Liver (tissue), 3 donors: ENCODE data around the gene SCN4A.

Experiments
- EGR1 ChIP-seq, 2 donors: IDR thresholded peaks; 2 replicates each; pipeline ENCODE4 v1.6.1; 2016 to 2018; ENCODE audit warnings: antibody characterized with exemption in 2 of 2, low read depth in 2 of 2
- FOXA1 ChIP-seq: IDR thresholded peaks from 2 replicates; pipeline ENCODE4 v1.6.1; 2016; ENCODE audit warnings: antibody characterized with exemption
- FOXA2 ChIP-seq: IDR thresholded peaks from 2 replicates; pipeline ENCODE4 v1.6.1; 2016; ENCODE audit warnings: antibody characterized with exemption
- GABPA ChIP-seq, 2 donors: IDR thresholded peaks in 1 of 2; conservative IDR thresholded peaks in 1 of 2; 2 replicates each; pipeline ENCODE4 v1.6.1; 2016; ENCODE audit warnings: antibody characterized with exemption in 2 of 2, mild to moderate bottlenecking in 1 of 2, moderate library complexity in 1 of 2
- JUND ChIP-seq, 2 donors: IDR thresholded peaks; 2 replicates each; pipeline ENCODE4 v1.6.1; 2016; ENCODE audit warnings: antibody characterized with exemption in 2 of 2
- RAD21 ChIP-seq, 2 donors: IDR thresholded peaks; 2 replicates each; pipeline ENCODE4 v1.6.1; 2016; ENCODE audit warnings: antibody characterized with exemption in 2 of 2, mild to moderate bottlenecking in 2 of 2
- RXRA ChIP-seq, 2 donors: IDR thresholded peaks; 2 replicates each; pipeline ENCODE4 v1.6.1; 2017 to 2018; ENCODE audit warnings: antibody characterized with exemption in 2 of 2, mild to moderate bottlenecking in 1 of 2
- SP1 ChIP-seq: IDR thresholded peaks from 2 replicates; pipeline ENCODE4 v1.6.1; 2018; ENCODE audit warnings: antibody characterized with exemption, mild to moderate bottlenecking
- TAF1 ChIP-seq: conservative IDR thresholded peaks from 2 replicates; pipeline ENCODE4 v1.6.1; 2016; ENCODE audit warnings: antibody characterized with exemption, mild to moderate bottlenecking
- YY1 ChIP-seq: IDR thresholded peaks from 2 replicates; pipeline ENCODE4 v1.6.1; 2016; ENCODE audit warnings: antibody characterized with exemption, mild to moderate bottlenecking
- TF ChIP-seq, protein P1 (sequence below): IDR thresholded peaks from 2 replicates; pipeline ENCODE4 v1.6.1; 2016; ENCODE audit warnings: antibody characterized with exemption
- TF ChIP-seq, protein P2 (sequence below): fragments of 150-350 bp; IDR thresholded peaks from 2 replicates; pipeline ENCODE4 v1.5.1; 2017; ENCODE audit warnings: improper control_type of control experiment, low read depth, low read length; ENCODE audit not compliant: missing input control
- TF ChIP-seq, protein P3 (sequence below): IDR thresholded peaks from 2 replicates; pipeline ENCODE4 v1.6.1; 2016; ENCODE audit warnings: antibody characterized with exemption
- TF ChIP-seq, protein P4 (sequence below): IDR thresholded peaks from 2 replicates; pipeline ENCODE4 v1.6.1; 2016; ENCODE audit warnings: antibody characterized with exemption, mild to moderate bottlenecking
- donor health status: healthy.
- donor health status: healthy.

DNA sequence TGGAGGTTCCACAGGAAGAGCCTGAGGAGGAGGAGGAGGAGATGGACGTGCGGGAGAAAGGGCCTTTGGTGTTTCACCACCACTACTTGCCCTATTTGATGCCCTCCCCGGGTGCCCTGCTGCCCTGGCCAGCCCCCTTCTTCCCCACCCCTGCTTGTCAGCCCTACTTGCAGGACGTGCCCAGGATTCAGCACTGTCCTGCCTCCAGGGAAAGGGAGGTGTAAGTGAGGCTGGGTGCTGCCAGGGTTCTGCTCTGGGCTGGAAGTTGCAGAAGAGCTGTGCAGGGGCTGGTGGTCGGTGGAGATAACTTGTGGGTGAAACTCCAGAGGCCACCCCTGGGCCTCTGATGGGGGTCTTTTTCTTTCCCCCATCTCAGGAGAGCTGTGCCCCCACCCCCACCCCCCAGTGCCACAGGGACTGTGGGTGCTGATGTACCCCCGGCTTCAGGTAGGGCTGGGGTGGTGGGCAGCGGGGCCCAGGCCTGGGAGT lies 28.4 kb upstream of the SCN4A start:
- TF ChIP-seq, protein P1, sequence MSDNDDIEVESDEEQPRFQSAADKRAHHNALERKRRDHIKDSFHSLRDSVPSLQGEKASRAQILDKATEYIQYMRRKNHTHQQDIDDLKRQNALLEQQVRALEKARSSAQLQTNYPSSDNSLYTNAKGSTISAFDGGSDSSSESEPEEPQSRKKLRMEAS: no peak
- TF ChIP-seq, protein P2, sequence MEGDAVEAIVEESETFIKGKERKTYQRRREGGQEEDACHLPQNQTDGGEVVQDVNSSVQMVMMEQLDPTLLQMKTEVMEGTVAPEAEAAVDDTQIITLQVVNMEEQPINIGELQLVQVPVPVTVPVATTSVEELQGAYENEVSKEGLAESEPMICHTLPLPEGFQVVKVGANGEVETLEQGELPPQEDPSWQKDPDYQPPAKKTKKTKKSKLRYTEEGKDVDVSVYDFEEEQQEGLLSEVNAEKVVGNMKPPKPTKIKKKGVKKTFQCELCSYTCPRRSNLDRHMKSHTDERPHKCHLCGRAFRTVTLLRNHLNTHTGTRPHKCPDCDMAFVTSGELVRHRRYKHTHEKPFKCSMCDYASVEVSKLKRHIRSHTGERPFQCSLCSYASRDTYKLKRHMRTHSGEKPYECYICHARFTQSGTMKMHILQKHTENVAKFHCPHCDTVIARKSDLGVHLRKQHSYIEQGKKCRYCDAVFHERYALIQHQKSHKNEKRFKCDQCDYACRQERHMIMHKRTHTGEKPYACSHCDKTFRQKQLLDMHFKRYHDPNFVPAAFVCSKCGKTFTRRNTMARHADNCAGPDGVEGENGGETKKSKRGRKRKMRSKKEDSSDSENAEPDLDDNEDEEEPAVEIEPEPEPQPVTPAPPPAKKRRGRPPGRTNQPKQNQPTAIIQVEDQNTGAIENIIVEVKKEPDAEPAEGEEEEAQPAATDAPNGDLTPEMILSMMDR: no peak
- TF ChIP-seq JUND (IDR thresholded peaks at IDR 0.05) (no peak), RAD21 (IDR thresholded peaks at IDR 0.05) (no peak), RXRA (IDR thresholded peaks at IDR 0.05) (no peak), SP1 (no peak), GABPA (IDR thresholded peaks at IDR 0.05 in 1 of 2, conservative IDR thresholded peaks at IDR 0.05 in 1 of 2) (no peak), YY1 (no peak), TAF1 (no peak), FOXA1 (no peak), FOXA2 (no peak), EGR1 (IDR thresholded peaks at IDR 0.05; ENCODE audit: low read depth in 2 of 2) (no peak)
- TF ChIP-seq, protein P3, sequence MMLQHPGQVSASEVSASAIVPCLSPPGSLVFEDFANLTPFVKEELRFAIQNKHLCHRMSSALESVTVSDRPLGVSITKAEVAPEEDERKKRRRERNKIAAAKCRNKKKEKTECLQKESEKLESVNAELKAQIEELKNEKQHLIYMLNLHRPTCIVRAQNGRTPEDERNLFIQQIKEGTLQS: no peak
- TF ChIP-seq, protein P4, sequence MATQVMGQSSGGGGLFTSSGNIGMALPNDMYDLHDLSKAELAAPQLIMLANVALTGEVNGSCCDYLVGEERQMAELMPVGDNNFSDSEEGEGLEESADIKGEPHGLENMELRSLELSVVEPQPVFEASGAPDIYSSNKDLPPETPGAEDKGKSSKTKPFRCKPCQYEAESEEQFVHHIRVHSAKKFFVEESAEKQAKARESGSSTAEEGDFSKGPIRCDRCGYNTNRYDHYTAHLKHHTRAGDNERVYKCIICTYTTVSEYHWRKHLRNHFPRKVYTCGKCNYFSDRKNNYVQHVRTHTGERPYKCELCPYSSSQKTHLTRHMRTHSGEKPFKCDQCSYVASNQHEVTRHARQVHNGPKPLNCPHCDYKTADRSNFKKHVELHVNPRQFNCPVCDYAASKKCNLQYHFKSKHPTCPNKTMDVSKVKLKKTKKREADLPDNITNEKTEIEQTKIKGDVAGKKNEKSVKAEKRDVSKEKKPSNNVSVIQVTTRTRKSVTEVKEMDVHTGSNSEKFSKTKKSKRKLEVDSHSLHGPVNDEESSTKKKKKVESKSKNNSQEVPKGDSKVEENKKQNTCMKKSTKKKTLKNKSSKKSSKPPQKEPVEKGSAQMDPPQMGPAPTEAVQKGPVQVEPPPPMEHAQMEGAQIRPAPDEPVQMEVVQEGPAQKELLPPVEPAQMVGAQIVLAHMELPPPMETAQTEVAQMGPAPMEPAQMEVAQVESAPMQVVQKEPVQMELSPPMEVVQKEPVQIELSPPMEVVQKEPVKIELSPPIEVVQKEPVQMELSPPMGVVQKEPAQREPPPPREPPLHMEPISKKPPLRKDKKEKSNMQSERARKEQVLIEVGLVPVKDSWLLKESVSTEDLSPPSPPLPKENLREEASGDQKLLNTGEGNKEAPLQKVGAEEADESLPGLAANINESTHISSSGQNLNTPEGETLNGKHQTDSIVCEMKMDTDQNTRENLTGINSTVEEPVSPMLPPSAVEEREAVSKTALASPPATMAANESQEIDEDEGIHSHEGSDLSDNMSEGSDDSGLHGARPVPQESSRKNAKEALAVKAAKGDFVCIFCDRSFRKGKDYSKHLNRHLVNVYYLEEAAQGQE: no peak
